HEK293 (cell line): ENCODE measurements around the gene ANO7.

Experiments used
- BCL11A ChIP-seq: fragments of 450-650 bp; formaldehyde crosslinking; IDR thresholded peaks from 2 replicates; pipeline ENCODE4 v1.5.1; 2016; ENCODE audit warnings: low read depth, missing biosample characterization, missing genetic modification characterization
- KLF1 ChIP-seq: fragments of 450-650 bp; formaldehyde crosslinking; IDR thresholded peaks from 2 replicates; pipeline ENCODE4 v1.5.1; 2016; ENCODE audit warnings: missing biosample characterization, missing genetic modification characterization
- SALL2 ChIP-seq: fragments of 450-650 bp; formaldehyde crosslinking; IDR thresholded peaks from 2 replicates; pipeline ENCODE4 v1.5.0; 2017; ENCODE audit warnings: missing biosample characterization, mild to moderate bottlenecking, missing genetic modification characterization, borderline replicate concordance
- ZBTB17 ChIP-seq: fragments of 450-650 bp; formaldehyde crosslinking; IDR thresholded peaks from 2 replicates; pipeline ENCODE4 v1.5.1; 2016; ENCODE audit warnings: missing biosample characterization, missing genetic modification characterization
- ZBTB20 ChIP-seq: fragments of 450-650 bp; formaldehyde crosslinking; IDR thresholded peaks from 2 replicates; pipeline ENCODE4 v1.5.1; 2016; ENCODE audit warnings: missing biosample characterization, missing genetic modification characterization
- ZNF202 ChIP-seq: fragments of 450-650 bp; formaldehyde crosslinking; IDR thresholded peaks from 2 replicates; pipeline ENCODE4 v1.5.1; 2016; ENCODE audit warnings: missing biosample characterization, missing genetic modification characterization, borderline replicate concordance
- ZNF426 ChIP-seq: fragments of 450-650 bp; formaldehyde crosslinking; IDR thresholded peaks from 2 replicates; pipeline ENCODE4 v1.5.1; 2017; ENCODE audit warnings: missing biosample characterization, missing genetic modification characterization, mild to moderate bottlenecking, inconsistent platforms, moderate library complexity
- ZNF747 ChIP-seq: fragments of 450-650 bp; formaldehyde crosslinking; IDR thresholded peaks from 2 replicates; pipeline ENCODE4 v1.5.1; 2016; ENCODE audit warnings: missing biosample characterization, missing genetic modification characterization
- TF ChIP-seq, protein P1 (sequence below): fragments of 450-650 bp; formaldehyde crosslinking; IDR thresholded peaks from 2 replicates; pipeline ENCODE4 v1.5.1; 2016; ENCODE audit warnings: missing biosample characterization, missing genetic modification characterization
- TF ChIP-seq, protein P2 (sequence below): fragments of 450-650 bp; formaldehyde crosslinking; IDR thresholded peaks from 2 replicates; pipeline ENCODE4 v1.5.1; 2016; ENCODE audit warnings: missing biosample characterization, missing genetic modification characterization

DNA sequence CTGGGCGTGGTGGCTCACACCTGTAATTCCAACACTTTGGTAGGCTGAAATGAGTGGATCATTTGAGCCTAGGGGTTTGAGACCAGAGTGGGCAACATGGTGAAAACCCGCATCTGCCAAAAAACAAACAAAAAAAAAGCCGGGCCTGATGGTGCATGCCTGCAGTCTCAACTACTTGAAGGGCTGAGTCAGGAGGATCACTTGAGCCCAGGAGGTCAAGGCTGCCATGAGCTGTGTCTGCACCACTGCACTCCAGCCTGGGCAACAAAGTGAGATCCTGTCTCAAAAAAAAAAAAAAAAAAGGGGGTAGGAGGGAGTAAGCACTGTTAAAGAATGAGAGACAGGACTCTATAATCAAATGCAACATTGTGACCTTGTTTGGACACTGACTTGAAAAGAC, 72.4 kb downstream of the ANO7 start:
- TF ChIP-seq ZNF202 (tag by site-specific recombination) (no peak), BCL11A (tag by site-specific recombination) (no peak), ZNF747 (tag by site-specific recombination) (no peak), ZBTB20 (tag by site-specific recombination) (no peak), ZBTB17 (tag by site-specific recombination) (no peak), KLF1 (tag by site-specific recombination) (no peak), SALL2 (tag by site-specific recombination) (no peak), ZNF426 (no peak)
- TF ChIP-seq, protein P1, sequence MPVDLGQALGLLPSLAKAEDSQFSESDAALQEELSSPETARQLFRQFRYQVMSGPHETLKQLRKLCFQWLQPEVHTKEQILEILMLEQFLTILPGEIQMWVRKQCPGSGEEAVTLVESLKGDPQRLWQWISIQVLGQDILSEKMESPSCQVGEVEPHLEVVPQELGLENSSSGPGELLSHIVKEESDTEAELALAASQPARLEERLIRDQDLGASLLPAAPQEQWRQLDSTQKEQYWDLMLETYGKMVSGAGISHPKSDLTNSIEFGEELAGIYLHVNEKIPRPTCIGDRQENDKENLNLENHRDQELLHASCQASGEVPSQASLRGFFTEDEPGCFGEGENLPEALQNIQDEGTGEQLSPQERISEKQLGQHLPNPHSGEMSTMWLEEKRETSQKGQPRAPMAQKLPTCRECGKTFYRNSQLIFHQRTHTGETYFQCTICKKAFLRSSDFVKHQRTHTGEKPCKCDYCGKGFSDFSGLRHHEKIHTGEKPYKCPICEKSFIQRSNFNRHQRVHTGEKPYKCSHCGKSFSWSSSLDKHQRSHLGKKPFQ = no peak
- TF ChIP-seq, protein P2, sequence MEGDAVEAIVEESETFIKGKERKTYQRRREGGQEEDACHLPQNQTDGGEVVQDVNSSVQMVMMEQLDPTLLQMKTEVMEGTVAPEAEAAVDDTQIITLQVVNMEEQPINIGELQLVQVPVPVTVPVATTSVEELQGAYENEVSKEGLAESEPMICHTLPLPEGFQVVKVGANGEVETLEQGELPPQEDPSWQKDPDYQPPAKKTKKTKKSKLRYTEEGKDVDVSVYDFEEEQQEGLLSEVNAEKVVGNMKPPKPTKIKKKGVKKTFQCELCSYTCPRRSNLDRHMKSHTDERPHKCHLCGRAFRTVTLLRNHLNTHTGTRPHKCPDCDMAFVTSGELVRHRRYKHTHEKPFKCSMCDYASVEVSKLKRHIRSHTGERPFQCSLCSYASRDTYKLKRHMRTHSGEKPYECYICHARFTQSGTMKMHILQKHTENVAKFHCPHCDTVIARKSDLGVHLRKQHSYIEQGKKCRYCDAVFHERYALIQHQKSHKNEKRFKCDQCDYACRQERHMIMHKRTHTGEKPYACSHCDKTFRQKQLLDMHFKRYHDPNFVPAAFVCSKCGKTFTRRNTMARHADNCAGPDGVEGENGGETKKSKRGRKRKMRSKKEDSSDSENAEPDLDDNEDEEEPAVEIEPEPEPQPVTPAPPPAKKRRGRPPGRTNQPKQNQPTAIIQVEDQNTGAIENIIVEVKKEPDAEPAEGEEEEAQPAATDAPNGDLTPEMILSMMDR (tag by site-specific recombination) = no peak
